ENCODE data around the gene AKAP6.

DNA sequence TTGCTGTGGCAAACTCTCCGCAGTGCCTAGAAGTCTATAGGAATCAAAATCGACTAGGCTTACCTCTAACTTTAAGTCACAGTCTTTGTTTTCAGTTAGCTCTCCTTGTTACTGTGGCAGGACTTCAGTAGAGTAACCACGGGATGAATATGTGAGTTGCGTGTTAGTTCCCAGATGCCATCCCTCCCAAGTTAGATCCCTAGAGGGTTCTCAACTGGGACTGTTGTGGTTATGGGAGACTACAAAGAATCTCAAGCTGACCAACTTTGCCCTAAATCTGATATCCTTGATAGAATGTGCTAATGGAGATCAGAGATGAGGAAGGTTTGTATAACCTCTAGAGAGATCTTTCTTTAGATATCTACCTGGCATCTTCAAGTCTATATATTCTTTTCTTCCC, 208.1 kb downstream of the AKAP6 start:
- TF ChIP-seq POLR2A (IDR thresholded peaks at IDR 0.05; ENCODE audit: low read depth, low read length) (no peak), PAX5 (IDR thresholded peaks at IDR 0.05; ENCODE audit: insufficient read depth, low read length, severe bottlenecking) (no peak), TAF1 (IDR thresholded peaks at IDR 0.05; ENCODE audit: low read depth, low read length) (no peak), POLR2AphosphoS5 (IDR thresholded peaks at IDR 0.05; ENCODE audit: low read depth, low read length) (no peak)

Data from GM12891 (cell line).